Measurements from ENCODE around the gene TRIO.

DNA sequence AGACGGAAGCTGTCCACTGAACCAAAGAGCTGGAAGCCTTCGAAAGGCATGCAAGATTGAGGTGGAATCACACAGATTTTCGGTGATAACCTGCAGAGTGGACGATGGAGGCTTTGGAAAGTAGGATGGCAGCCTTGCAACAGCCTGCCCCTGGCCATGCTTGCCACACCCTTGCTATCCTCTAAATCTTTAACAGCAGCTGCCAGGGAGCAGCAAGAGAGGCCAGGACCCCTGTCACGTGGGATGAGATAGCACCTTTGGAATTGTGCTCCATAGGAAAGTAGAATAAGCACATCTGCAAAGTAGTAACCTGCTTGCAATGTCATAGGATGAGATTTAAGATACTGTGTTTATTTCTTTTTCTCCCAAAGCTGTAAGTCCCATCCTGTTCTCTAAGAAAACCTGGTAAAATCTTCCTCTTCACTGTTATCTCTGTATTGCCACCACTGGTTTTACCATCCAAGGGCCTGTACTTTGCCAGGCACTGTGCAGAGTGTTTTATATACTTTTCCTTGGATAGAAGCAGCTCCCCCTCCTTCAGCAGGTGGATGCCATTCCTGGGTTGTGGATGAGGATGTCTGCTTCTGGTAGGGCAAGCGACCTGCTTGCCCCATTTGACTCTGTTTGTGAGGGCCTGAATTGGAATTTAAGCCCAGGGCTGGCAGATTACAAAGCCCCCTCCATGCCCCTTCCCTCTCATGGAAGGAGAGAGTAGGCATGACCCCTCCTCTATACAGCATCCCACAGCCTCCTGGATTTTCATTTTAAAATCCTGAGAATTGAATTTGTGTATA is 10.1 kb downstream of the TRIO start:
- TF ChIP-seq CTCF (IDR thresholded peaks at IDR 0.05) (no peak), POLR2A (IDR thresholded peaks at IDR 0.05) (no peak)
